ENCODE results near the gene POLA1.

The POLA1 gene

DNA sequence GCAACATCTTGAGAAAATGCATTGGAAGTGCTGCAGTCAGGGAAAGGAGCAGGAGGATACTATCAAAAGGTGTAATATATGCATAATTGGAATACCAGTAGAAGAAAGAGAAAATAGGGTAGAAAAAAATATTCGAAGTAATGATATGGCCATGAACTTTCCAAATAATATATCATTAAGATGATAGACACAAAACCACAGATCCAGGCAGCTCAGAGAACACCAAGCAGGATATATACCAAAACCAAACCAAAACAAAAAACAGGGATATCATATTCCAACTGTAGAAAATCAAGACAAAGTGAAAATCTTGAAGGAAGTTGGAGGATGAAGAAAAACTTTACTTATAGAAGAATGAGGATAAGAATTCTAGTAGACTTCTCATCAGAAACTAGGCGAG is 9.7 kb upstream of the POLA1 start:
- DNase-seq (ENCODE audit: low spot score), result no peak

DNA sequence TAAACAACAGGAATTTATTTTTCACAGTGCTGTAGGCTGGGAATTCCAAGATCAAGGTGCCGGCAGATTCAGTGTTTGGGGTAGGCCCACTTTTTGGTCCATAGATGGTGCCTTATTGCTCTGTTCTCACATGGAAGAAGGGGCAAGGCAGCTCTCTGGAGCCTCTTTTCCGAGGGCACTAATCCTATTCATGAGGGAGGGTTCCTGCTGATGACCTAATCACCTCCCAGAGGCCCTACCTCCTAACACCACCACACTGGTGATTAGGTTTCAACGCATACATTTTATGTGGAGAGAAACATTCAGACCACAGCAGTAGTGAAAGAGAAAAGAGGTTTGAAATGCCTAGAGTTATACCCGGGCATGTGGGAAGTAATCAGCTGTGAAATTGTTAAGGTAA is 1.4 kb upstream of the POLA1 start:
- DNase-seq (ENCODE audit: low spot score), result no peak

GRCh38 chrX:24694825-24695224 is 1.1 kb downstream of the POLA1 start:
- no peak for DNase-seq (ENCODE audit: low spot score)

DNA sequence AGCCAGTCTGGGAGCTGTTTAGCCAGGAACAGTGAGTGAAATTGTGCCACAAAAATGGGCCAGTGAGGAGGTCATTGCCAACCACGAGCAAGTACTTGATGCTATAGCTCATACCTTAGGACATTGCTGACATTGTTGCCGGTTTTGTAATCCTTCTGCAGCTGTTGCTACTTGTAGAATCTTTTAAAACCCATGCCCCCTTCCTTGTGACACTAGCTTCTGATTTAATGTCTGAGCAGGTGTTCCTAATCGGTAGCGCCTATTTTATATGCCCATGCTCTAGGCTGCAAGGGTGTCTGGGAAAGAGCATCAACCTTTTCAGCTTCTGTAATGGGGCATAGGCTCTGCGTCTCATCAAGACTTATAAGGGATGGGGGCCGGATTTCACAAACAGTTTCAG is 2.6 kb downstream of the POLA1 start:
- DNase-seq (ENCODE audit: low spot score), result no peak

DNA sequence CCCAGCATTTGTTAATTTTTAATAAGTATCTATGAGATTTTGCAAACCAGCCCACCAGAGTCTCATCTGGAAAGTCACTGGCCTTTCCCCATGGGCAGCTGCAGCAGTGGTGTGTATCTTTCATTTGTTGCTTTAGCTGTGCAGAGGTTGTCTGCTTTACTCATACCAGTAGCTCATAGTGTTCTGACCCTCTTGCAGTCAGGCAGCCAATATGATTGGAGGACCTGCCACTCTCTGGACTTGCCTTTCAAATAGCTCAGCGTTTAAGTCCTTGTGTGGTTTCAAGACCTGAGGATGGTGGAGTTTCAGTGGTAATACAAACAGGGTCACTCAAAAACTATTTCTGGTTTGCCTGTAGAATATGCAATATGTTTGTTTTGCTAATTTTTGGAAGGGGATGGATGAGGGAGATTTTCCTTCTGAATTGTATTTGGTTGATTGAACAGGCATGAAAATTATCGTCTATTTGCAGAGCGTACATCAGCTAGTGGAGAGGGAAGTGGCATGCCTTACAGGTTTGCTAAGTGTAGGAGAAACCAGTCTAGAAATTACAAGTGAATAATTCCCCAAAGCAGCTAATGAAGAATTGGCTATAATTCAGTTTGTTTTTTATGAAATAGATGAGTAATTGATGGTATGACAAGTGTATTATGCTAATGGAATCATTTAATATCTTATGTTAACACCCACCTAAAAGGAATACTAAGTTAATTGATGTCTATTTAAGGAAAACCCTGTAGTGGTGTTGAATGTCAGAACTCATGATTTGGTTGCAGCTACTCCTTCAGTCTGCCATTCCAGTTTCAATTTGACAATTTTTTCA is 8.9 kb downstream of the POLA1 start:
- no peak for DNase-seq (ENCODE audit: low spot score)

DNA sequence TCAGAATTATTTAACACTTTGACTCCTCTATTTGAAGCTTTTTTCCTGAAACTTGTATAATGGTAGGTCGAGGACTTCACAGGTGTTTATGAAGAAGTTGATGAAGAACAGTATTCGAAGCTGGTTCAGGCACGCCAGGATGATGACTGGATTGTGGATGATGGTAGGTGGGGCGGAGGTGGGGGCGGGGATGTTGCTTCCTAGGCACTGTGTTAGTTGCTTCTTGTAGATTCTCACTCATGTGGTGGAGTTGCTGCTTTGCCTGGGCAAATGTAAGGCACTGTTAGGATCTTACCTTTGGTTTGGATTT is 9.4 kb downstream of the POLA1 start:
- no peak for DNase-seq (ENCODE audit: low spot score)

DNA sequence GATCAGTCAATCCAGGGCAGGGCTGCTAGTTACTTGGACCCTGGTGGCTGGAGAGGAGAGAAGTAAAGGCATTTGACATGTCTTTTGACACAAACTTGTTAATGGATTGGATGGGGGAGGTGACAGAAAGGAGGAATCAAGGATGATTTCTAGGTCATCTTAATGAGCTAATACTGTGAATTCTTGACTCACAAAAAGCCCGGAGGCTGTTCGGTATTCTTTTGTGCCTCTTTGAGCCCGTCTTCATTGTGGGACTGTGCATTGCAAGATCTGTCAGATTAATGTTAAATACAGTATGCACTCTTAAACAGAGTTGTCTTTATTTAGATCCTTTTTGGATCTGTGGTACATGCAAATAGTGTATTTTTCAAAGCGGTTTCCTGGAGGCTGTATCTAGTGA is 25.1 kb downstream of the POLA1 start:
- no peak for DNase-seq (ENCODE audit: low spot score)

DNA sequence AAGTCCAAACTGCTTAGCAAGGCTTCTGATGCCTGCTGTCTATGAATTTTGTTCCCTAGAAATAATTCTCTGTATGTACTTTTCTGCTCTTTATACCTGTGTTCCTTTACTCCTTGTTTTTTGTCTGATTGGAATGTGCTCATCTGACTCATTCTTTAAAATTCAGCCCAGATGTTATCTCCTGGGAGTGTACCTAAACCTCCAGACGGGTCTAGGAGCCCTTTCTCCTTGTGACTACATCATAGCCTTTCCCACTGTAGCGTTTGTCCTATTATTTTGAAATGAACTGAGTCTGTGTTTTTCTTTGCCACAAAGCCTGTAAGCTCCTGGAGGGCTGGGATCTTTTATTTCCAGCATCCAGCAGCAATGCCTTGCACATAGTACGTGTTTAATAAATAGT is 26.3 kb downstream of the POLA1 start:
- DNase-seq (ENCODE audit: low spot score), result no peak

DNA sequence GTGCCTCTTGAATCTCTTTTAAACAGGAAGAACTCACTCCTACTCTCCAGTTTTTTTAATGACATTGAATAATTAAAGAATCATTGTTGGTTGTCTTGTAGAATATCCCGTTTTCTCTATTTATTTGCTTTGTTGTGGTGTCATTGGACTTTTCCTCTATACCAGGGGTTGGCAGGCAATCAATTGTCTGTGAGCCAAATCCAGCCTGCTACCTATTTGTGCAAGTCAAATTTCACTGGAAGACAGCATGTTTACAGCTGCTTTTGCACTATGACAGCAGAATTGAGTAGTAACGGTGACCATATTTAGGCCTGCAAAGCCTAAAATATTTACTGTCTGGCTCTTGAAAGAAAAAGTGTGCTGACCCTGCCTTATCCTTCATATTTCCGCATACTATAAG is 34.8 kb downstream of the POLA1 start:
- no peak for DNase-seq (ENCODE audit: low spot score)

DNA sequence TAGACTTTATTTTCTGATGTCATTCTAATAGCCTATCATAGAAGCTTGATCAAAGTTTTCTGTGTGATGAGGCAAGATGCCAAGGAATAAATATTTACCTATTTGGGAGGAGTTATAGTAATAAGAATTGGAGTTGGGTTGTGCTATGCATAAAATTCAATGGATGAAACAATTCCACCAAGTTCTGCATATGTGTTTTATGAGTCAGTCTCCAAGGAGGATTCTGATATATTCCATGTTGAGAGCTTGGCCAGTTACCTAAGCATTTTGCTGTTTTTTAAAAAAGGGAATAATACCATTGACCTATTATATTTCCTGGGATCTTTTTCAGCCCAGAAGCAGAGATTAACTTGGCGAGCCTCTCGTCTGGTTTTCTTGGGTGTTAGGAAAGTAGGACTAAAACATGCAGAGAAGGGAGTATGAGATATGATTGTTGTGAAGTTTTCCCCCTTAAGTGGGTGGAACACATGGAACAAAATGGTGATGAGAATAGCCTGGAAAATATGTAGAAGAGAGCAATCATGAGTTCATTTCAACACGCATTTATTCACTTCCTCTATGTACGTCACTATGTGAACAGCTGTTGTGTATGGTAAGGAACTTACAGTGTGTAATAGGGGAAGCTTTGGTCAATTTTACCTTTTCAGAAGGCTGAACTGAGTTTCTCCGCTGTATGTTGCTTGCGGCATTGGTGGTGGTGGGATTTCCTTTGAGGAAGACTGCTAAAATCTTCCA is 39.2 kb downstream of the POLA1 start:
- no peak for DNase-seq (ENCODE audit: low spot score)

- DNase-seq (ENCODE audit: low spot score), result no peak
These were observed 47.6 kb downstream of the POLA1 start for GRCh38 chrX:24741330-24741729.

DNA sequence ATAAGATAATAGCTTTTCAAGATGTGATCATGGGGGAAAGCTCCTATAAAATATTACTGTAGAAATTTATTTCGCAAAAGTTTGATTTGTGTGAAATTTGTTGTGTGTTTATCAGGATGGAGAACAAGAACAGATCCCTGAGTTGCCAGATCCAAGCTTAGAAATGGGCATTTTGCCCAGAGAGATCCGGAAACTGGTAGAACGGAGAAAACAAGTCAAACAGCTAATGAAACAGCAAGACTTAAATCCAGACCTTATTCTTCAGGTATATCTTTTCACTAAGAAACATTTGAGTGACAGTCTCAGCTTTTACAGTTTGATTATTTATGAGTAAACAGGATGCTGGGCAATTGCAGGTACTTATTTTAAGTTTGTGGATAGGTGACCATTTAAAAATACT is 54.5 kb downstream of the POLA1 start:
- no peak for DNase-seq (ENCODE audit: low spot score)

- DNase-seq (ENCODE audit: low spot score), result no peak
These were observed 66.1 kb downstream of the POLA1 start for GRCh38 chrX:24759786-24760185.

DNA sequence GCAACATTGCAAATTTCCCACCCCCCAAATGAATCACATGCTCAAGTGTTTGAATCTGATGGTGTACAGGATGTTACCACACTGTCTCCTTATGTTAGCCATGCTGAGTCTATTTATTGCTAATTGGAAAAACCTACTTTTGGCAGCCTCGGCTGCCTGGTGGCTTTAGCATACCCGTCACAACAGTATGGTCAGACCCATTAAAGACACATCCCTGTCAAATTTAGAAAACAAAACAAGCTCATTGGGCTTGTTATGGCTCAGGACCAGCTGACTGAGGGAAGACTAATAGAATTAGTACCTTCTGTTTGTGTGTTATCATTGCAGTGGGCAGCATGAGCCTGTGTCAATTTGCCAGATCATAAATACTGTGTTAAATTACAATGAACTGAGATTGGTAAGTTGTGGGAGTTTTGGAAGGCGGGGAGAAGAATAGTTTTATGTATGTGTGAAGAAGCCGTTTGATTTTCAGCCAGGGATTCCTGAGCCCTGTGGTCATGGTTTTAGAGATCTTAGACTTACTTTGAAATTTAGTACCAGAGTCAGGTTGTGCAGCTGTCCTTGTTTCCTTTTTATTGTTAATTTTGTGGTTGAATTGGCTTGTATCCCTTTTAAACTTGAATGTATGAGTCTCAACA is 66.8 kb downstream of the POLA1 start:
- no peak for DNase-seq (ENCODE audit: low spot score)

DNA sequence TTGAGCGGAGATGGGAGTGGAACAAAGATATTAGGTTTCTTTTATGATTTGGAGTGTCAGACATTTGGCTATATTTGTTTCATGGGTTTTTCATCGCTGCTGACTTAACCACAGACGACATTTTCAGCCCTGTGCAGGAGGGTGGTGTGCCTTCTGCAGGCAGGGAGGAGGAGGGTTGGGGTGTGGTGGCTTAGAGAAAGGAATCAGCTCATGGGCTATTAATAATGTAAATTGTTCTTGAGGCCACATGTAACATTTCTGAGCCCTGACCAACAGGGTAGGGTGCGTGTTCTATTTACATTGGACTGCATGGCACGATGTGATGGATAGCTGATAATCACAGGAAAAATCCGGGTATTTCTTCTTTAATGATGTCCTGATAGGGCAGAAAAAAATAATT is 67.6 kb downstream of the POLA1 start:
- DNase-seq (ENCODE audit: low spot score), result no peak

DNA sequence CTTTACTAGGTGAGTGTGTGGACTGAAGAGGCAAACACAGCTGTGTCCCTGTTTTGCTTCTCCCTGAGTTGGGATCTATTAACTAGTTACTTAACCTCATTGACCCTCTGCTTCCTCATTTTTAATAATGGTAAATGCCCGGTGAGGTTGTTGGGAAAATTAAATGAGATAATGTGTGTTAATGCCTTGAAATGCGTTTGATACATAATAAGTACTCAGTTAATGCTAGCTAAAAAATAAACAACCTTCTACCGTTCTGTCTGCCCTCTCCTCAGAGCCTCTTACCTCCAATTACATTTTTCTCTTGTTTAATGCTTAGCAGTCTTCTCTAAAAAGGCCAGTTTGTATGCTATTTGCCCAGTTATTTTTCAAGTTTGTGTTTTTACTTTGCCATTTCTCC is 70.3 kb downstream of the POLA1 start:
- DNase-seq (ENCODE audit: low spot score), result no peak

DNA sequence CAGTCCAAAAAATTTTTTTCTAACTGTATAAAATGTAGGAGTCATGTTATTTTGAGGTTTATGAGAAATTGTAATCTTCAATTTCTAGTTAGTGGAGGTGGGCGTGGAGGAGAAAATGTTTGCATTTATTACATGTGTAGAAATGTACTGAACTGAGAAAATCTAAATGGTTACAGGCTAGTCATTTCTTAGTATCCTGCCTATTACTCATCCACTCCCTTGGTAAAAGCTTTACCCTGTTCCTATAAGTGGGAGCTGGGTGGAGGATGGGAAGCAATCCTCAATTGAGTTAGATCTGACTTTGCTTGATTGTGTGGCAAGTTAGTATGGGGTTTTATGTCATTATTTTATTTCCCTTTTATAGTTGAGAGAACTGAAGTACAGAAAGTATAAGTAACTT is 73.8 kb downstream of the POLA1 start:
- no peak for DNase-seq (ENCODE audit: low spot score)

DNA sequence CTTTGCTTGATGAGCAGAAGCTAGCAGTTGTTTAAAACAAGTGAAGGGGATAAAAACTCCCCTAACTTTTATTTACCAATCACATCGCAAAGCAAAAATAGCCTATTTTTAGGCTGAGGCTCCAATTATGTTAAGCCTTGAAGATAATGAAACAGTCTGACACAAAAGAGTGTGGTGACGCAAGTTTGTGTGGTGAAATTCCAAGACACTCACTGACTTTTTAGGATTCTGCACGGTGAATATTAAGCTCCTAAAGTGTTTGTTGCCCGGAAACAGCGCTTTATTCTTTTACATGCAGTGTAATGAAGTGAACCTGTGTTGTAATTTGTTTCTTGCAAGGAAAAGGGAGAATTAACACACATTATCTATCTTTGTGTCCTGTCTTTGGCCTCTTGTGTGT is 74.8 kb downstream of the POLA1 start:
- no peak for DNase-seq (ENCODE audit: low spot score)

DNA sequence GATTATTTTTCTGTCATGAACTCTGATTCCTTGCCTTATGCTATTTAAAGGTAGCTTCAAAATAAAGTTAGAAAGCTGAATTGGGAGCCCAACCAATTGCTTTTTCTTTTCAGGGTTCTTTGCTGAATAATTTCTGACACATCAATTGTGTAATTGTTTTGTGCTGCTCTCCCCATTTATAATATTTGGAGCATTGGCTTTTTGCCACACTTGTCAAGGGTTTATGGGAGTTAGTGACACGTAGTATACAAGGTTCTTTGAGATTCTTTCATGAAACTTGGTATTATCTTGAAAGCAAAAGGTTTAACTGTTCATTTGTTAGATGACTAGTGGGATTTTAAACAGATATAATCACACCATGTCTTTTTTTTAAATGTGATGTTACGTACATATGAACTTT is 80.9 kb downstream of the POLA1 start:
- DNase-seq (ENCODE audit: low spot score), result no peak

- DNase-seq (ENCODE audit: low spot score), result no peak
These were observed 82.2 kb downstream of the POLA1 start for GRCh38 chrX:24775891-24776290.

- DNase-seq (ENCODE audit: low spot score), result peak; percentile 32
These were observed 83.9 kb downstream of the POLA1 start for GRCh38 chrX:24777660-24778059.

DNA sequence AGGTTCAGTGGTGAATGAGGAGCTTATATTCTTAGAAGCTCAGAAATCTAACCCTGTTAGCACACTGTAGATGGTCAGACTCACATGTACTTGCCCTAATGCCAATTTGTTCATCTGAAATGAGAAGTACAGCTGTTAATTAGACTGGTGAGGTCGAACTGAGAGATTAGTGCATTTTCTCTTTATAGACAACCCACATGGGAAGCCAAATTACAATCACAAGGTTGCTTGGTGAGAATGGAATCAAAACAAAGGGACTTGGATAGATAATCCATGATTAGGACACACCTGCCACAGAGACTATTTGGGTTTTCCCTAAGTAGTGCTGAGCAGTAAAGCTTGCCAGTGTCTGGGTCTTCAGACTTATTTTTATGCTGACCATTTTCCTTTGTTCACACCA is 88.3 kb downstream of the POLA1 start:
- no peak for DNase-seq (ENCODE audit: low spot score)

DNA sequence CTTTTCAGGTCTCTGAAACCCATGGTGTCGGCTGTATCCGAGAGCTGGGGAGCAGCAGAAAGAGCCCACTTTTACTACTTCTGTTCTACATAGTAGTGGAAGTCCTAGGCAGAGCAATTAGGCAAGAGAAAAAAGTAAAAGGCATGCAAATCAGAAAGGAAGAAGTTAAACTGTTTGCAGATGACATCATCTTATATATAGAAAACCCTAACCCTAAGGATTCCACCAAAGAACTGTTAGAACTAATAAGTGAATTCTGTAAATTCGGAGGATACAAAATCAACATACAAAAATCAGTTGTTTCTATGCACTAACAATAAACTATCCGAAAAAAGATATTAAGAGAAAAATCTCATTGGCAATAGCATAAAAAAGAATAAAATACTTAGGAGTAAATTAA is 95.3 kb downstream of the POLA1 start:
- no peak for DNase-seq (ENCODE audit: low spot score)

DNA sequence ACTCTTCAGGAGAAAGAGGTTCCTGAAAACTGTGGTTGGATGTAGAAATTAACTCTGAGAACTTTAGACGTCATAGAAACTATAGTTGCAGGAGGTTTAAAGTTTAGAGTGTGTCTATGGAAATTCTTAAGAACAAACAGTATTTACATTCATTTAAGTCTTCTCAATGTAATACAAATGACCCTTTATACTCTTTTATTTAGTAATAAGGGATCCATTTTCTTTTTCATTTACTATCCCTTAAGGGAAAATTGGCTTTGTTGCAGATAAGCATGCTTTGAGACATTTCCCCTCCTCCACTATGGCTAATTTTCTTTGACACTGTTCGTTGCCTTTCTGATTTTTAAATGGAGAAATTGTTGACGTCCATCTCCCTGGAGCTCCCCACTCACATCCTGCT is 96.4 kb downstream of the POLA1 start:
- no peak for DNase-seq (ENCODE audit: low spot score)

Data from germinal center (tissue), 1 donor.